GM18868 (cell line): ENCODE measurements around the gene AADAT.

ENCODE experiments used
- ATAC-seq: cut with Tn5 transposase; IDR thresholded peaks from one replicate; pipeline ENCODE4 v1.9.1; 2021; ENCODE audit warnings: mild to moderate bottlenecking, moderate library complexity; ENCODE audit not compliant: unreplicated experiment

The AADAT gene

GRCh38 chr4:170035231-170035630, 54.5 kb downstream of the AADAT start:
- ATAC-seq: no peak

GRCh38 chr4:170033999-170034398, 55.8 kb downstream of the AADAT start:
- ATAC-seq: no peak

- no peak for ATAC-seq
Observed at GRCh38 chr4:170030121-170030520, 59.6 kb downstream of the AADAT start.

- ATAC-seq: peak; percentile 65
Observed at GRCh38 chr4:170027181-170027829, 62.5 kb downstream of the AADAT start.

- peak; percentile 84 for ATAC-seq
Observed at GRCh38 chr4:170026253-170027021, 63.3 kb downstream of the AADAT start, which contains the start of gene MFAP3L. Gene MFAP3L (minus strand): TSS chr4:170026395. CDS start chr4:170005877, 20,518 bp downstream.

GRCh38 chr4:170025523-170026252, 64.1 kb downstream of the AADAT start:
- no peak for ATAC-seq

- ATAC-seq: no peak
Observed at GRCh38 chr4:170022211-170022610, 67.5 kb downstream of the AADAT start.

- ATAC-seq: no peak
Observed at GRCh38 chr4:170017252-170017651, 72.5 kb downstream of the AADAT start.

- no peak for ATAC-seq
Observed at GRCh38 chr4:170015285-170015684, 74.5 kb downstream of the AADAT start.

- ATAC-seq: no peak
Observed at GRCh38 chr4:170014359-170015011, 75.3 kb downstream of the AADAT start.

- ATAC-seq: no peak
Observed at GRCh38 chr4:170012629-170012958, 77.2 kb downstream of the AADAT start.

- ATAC-seq: no peak
Observed at GRCh38 chr4:170011921-170012628, 77.7 kb downstream of the AADAT start.
